Esophagus mucosa (tissue), 1 donor: Measurements from ENCODE around the gene IGLL1. TPM values are rescaled to one million over a fixed set of nuclear protein-coding genes. Genes with fewer than 3 reads are reported as not detected.
"Not testable (repeated sequence)": the region's sequence is repeated elsewhere in the genome, so short reads cannot be mapped to it uniquely, and the experiment has no call there.

Experiments used
- ATAC-seq: fragments of 200-7000 bp; cut with Tn5 transposase; one replicate; pipeline ENCODE4 v1.9.1; 2020
- total RNA-seq: library from RNA; stranded (reverse); gene quantifications from one replicate; pipeline ENCODE4 v1.2.4, GENCODE V29; 2023
- donor health status: DM: yes; HTN: yes; CAD: no.

Gene IGLL1
- total RNA-seq, 1 donor from 2014 or later: not detected

DNA sequence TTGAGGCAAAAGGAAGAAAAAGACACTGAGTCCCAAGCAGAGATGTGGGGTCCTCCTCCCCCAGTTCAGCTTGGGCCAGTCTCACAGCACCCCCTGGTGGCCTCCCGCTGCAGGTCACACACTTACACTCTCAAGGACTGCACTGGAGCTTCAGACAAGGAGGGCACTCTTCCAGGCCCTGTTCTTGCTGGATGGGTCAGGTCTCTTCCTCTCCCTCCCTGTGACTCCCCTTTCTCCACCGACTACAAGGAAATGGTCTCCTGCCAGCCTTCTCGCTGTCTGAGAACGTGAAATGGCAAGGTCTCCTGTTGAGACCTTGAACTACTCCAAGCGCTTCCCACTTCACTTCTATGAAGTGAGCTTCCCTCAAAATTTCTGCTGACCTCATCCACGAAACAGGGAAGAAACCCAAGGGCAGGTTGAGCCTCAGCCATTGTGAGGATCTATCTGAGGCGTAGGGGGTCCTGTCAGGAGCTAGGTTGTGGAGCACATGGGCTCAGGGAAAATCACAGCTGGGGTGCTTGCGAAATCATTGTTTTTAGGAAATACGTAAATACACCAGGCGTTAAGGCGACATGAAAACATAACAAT lies 11.2 kb upstream of the IGLL1 start:
- no peak for ATAC-seq

DNA sequence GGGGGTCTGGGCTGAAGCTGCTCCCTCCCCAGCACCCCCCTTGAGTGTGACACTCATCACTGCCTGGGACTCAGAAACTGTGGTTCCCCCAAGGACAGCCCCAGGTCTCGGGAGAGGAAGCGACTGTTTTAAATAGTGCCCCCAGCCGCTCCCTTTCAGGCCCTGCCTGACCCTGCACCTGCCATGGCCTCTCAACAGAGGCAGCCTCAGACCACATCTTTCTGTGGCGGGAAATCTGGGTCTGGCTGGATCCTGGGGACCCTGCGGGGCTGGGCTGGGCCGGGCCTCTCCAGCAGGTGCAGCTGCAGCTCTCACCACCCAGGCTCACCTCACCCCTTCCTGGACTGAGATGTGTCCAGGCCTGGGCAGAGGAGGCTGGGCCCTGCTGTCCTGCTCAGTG lies 3.7 kb upstream of the IGLL1 start:
- ATAC-seq: peak; percentile 13

DNA sequence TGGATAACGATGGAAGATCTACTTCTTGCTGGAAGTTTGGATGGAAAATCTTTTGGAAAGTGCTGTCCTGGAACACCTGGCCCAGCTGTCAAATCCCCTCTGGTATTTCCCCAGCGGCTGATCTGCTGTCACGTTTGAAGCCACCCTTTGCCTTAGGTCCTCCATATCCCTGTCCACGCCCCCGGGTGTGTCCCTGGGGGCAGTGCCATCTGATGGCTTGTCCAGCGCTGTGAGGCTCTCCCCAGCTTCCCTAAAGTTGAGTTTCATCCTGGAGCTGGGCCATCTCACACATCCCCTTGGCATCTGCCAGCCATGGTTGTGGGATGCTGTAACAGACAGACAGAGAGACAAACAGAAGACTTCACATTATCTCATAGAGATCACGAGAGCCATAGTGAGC lies 3.1 kb upstream of the IGLL1 start:
- ATAC-seq: no peak

DNA sequence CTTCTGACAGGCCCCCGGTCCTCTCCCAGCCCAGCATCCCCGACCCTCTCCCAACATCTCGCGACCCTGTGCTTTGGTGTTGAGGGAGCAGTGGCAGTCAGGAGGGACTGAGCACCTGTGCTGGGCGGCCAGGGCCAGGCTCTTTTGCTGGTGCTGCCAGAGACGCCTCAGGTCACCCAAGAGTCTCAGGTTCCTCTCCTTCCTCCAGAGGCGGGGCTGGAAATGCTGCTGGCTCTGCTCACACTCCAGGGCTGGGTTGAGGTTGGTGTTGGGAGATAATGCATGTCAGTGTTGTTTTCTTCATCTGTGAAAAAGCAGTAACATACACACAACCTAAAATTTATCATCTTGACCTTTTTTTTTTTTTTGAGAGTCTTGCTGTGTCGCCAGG lies 1.2 kb upstream of the IGLL1 start:
- ATAC-seq: no peak

DNA sequence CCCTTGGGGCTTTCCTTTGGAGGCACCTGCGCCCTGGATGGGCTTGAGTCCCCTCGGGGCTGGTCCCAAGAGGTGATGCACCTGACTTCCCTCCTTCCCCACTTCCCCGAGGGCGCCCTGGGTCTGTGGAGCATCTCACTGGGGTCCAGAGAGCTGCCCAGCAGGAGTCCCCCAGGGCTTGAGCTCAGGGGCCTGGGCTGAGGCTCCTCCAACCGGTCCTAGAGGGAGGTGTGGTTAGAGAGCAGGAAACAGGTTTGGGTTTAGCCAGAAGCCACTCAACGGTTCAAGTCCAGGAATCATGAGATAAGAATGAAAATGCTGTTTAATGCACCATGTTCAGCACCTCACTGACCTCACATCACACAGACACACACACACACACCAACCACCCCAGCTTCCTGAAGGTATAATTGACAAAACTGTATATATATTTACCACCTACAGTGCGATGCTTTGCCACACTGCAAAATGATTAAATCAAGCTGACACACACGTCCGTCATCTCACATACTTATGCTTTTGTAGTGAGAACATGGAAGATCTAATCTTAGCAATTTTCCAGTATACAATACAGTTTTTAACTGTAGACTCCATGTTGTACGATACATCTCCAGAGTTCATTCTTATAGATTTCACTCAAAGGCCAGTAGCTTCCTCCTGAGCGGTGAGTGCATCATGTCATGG lies 628 bp upstream of the IGLL1 start:
- ATAC-seq: no peak

DNA sequence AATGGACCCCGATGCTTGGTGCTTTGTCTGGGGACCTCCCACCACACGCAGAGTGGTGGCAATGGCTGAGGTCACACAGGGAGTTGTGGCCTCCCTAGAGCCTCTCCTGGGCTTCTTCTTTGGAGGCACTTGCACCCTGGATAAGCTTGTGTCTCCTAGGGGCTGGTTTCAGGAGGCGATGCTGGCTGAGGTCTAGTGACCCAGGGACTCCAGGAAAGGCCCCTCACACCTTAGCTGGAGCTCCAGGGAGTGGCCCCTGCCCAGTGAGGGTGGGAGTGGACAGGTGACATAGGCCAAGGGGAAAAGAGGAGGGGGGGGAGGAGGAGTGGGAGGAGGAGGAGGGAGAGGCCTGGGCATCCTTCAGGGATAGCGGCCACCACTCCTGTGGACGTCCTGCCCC lies 810 bp downstream of the IGLL1 start:
- ATAC-seq: no peak

DNA sequence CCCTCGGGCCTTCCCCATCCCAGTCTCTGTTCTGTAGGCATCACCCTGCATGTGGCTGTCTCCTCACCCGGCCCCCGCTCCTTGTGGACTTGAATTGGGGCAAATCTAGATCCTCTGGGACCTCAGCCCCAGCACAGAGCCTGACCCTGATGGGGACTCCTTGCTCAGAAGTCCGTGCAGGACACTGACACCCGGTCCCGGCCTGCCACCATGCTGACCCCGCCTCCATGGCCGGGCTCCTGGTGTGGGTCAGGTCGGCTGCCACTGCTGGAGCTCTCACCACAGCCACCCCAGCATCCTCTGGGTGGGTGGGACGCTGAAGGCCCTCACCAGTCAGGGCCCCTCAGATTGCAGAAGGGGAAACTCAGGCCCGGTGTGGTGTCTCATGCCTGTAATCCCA lies 1.8 kb downstream of the IGLL1 start:
- ATAC-seq: no peak

DNA sequence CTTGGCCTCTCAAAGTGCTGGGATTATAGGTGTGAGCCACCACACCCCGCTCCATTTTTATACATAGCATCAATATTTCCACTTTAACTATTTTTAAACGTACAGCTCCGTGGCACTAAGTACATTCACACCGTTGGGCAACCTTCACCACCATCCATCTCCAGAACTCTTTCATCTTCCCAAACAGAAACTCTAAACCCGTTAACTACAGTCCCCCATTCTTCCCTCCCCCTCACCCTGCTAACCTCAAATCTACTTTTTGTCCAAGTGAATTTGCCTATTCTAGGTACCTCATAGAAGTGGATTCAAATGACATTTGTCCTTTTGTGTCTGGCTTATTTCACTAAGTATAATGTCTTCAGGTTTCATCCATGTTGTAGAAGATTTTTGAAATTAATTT lies 3.4 kb downstream of the IGLL1 start:
- no peak for ATAC-seq

DNA sequence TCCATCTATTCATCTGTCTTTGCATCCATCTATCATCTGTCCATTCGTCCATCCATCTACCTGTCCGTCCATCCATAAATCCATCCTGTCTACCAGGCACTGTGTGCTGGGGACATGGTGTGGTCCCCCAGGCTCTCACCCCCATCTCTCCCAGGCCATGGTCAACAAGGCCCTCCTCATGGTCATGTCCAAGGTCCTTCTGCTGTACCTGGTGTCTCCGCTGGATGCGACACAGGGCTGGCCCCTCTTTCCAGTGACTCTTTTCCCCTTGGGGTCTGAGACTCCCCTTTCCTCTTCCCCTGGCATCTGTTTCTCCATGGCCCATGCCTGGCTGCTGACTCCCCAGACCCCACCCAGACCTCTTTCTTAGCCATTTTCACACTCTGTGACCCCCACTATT lies 4.5 kb downstream of the IGLL1 start:
- ATAC-seq: no peak

DNA sequence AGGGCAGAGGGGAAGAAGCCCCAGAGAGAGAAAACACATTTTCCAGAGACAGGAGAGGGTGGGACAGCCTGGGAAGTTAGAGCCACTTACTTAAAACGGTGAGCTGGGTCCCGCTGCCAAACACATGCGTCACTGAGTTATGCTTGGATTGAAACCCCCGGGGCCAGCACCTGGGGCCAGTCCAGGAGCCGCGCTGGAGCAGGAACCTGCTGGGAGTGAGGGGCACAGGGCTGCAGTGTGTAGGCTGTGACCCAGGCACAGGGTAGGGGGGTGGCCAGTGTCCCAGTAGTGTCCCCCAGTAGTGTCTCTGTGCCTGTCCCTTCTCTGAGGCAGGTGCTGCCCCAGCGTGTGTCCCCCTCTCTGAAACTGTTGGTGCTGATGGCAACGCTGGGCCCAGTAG lies 5.2 kb downstream of the IGLL1 start:
- ATAC-seq: peak; percentile 27

DNA sequence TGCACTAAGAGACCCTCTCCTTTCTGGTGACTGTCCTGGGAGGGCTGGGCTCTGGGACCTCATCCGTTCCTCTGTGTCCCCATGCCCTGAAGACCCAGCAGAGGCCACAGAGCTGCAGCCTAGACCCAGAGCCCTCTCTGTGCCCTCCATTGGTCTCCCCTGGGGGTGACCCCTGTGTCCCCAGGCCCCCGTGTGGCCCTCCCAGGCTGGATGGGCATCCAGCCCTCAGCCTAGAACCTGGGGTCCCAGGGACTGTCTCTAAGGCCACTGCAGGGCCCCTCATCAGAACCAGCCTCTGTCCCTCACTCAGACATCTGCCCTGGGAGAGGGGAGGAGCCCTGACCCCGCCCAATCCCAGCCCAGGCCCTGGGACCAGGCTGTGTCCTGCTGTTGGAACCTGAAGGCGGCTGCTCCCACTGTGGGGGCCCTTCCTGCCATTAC lies 5.7 kb downstream of the IGLL1 start:
- no peak for ATAC-seq

DNA sequence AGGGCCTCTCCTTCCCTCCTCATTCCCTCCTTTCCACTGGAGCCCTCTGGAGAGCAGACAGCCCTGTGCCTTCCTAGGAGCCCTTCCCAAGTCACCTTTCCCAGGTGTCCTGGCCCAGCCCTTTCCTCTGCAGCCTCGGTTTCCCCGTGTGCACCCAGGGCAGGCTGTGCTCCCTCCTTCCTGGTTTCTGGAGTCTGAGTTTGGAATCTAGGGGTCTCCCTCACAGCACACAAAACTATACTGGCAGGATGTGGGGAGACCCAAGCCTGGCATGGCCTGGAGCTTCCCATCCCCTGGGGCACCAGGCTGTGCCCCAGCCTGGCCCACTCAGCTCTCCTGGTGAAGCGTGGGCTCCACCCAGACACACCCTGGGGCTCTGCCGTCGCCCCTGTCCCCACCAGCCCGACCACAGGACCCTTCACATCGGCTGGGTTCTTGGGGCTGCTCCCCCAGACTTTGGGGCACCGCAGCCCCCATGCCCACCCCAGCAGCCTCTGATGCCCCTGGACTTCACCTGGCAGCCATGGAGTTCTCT lies 6.3 kb downstream of the IGLL1 start:
- ATAC-seq: not testable (repeated sequence)

DNA sequence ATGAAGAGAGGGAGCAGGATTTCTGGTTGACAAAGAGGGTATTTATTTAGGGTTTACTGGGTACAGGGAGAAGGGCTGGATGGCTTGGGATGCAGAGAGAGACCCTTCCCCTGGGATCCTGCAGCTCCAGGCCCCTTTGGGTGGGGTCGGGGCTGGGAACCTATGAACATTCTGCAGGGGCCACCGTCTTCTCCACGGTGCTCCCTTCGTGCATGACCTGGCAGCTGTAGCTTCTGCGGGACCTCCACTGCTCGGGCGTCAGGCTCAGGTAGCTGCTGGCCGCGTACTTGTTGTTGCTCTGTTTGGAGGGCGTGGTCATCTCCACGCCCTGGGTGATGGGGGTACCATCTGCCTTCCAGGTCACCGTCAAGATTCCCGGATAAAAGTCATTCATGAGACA lies 7.0 kb downstream of the IGLL1 start:
- ATAC-seq: not testable (repeated sequence)

DNA sequence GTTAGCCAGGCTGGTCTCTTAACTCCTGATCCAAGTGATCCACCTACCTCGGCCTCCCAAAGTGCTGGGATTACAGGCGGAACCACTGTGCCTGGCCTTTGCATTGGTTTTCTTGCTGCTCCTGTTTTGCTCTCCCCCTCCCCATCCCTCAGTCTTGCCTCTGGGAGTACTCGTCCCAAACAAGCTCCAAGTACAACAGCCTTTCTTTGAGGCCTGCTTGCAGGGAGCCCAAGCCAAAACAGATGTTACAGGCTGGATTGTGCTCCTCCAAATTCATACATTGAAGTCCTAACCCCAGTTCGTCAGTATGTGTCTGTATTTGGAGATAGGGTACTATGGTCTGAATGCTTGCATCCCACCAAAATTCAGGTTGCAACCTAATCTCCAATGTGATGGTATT lies 8.6 kb downstream of the IGLL1 start:
- no peak for ATAC-seq

DNA sequence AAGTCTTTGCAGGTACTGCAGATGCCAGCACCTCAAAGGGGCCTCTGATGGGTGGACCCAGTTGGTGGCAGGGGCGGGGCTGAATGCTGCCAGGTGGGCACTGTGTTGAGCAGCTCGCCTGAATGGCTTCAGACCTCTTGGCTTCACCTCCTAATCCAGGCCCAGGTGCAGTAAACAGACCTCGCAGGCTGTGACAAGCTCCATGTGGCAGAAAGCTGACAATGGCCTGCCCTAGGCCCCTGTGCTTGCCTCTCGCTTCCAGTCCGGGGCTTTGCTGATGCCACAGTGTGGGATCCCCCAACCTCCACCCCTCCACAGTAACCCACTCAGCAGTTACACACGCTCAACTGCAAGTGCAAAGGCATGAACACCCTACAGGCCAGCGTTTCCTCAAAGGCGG lies 9.4 kb downstream of the IGLL1 start:
- no peak for ATAC-seq

DNA sequence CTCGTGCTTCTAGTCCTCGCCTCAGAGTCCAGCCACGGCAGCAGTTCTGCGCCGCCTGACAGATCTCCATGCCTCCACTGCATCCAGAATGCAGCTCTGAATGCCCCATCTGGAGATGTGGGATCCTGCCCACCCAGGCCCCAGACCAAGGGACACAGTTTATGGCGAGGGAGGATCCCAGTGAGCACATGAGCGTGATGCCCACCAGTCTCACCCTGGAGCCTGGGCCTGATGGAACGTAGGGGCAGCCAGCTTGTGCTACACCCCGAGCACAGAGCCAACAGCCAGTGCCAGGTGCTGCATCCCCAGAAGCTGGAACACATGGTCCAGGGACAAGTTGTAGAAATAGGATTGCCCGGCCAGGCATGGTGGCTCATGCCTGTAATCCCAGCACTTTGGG lies 10.4 kb downstream of the IGLL1 start:
- ATAC-seq: no peak

DNA sequence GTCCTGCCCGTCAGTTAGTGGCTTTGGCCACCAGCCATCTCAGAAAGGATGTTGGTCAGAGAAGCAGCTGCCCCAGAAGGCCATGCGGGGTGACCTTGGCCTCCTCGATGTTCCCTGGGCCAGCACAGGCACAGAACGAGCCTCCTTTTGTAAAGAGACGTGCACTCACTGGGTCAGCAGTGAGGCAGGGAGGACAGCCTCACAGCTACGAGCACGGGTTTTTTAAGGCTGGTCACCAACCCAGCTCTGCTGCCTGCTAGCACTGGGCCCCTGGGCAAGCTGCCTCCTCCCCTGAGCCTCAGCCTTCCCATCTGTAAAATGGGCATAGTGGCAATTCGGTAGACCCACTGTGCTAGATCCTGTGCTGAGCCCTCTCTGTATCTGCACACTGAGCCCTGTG lies 10.8 kb downstream of the IGLL1 start:
- no peak for ATAC-seq

DNA sequence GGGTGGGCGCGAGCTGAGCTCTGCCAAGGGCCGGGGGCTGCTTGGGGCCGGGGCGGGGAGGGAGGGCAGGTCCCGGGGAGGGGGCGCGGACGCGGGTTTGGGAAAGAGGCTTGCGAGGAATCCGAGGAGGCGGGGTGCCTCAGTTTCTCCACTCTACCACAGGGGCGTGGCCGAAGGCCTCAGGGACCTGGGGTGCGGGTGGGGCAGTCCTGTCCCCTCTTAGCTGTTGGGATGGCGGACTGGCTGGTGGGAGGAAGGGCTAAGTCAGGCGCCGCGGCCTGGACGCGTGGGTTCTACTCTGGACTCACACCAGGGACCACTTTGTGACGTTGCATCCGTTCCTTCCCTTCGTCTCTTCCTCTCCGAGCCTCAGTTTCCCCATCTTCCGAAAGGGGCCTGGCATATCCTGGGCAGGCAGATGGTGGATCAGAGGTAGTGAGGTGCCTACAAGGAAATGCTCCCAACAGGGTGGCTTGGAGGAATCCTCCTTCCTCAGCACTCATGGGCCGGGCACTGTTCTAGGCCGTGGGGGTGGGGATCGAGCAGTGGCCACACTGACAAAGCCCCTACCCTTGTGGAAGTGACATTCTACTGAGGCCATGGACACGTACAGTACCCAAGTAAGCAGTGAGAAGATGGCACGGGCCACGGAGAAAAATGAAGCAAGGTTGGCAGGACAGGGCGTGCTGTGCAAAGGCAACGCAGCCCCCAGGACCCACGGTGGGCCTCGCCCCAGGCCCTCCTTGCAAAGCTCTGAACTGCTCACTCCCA lies 13.2 kb downstream of the IGLL1 start:
- no peak for ATAC-seq

DNA sequence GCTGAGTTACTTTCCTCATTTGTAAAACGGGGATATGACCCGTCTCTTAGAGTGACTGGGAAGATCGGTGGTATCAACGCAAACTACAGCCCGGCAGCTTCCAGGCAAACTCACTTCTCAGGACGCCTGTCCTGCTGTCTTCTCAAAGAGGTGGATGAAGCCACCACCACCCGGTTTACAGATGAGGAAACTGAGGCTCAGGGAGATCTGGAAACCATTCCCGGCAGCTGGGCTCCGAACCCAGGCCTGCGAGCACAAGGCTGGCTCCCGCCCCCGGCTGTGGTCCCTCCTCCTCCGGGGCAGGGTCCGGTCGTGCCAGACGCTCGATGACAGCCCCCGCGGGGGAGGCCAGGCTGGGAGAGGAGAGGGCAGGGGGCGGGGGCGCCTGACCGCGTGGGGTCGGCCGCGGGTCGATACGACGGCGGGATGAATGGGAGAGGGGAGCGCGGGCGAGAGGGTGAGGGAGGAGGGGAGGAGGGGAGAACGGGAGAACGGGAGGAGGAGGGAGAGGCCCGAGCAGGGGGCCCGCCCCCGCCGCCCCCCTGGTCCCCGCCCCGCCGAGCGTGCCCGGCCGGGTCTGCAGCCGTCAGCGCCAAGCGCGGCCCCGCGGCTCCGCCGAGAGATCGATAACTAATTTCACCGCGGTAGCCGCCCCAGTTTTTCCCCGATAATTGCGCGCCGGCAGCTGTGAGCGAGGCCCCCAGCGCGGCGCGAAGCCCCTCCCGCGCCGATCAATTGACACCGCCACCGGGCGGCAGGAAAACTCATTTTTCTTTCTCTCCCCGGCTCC lies 14.0 kb downstream of the IGLL1 start:
- ATAC-seq: no peak

DNA sequence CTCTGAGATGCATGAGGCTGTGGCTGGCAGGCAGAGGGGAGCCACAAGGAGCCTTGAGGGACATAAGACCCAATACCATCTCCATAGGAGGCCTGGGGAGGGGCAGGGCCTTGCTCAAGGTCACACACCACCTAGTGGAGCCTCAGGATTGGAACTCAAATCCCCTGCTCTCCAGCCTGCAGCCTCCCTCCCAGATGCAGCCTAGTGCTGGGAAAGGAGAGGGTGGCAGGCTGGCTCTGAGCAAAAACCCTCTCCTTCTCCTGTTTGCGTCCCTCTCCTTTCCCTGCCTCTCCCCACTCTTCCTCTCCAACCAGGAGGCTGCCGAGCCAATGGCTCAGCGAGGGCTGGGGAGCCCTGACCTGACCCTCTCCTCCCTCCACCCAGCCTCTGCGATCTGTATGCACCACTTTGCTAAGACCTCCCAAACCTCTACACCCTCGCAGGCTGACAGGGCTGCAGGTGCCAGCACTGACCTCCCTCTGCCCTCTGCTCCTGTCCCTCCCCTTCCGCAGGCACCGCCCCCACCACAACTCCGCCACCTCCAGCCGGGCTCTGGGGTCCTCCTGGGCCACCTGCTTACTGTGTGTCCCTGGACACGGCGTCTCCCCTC lies 14.7 kb downstream of the IGLL1 start:
- ATAC-seq: peak; percentile 30

DNA sequence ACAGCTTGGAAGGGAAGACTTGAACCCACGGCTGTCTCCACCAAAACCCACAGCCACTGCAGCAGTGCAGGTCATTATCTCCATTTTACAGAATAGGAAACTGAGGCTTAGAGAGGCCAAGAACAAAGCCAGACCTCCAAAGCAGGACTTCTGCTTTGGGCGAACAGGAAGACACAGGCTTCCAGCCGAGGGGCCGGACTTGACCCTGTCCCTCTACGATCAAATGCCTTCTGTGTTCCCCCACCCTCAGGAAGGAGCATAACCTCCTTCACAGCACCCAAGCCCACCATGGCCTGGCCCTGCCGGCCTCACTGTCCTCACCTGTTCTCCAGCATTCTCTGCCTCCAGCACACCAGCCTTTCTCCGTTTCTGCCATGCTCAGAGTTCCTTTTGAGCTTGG lies 15.8 kb downstream of the IGLL1 start:
- ATAC-seq: no peak

DNA sequence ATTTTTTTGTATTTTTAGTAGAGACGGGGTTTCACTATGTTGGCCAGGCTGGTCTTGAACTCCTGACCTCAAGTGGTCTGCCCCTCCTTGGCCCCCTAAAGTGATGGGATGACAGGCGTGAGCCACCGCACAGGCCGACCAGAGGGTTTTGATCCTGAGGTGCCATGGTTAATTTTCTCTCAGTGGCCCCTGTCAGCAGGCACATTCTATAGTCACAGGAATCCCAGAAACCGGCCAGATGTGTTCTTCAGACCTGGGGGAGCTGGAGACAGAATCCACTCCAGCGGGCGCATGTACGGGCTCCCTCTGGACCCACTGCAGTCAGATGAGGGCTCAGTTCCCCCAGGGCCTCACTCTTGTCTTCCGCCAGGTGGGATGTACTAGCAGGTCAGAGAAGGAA lies 17.0 kb downstream of the IGLL1 start:
- no peak for ATAC-seq

DNA sequence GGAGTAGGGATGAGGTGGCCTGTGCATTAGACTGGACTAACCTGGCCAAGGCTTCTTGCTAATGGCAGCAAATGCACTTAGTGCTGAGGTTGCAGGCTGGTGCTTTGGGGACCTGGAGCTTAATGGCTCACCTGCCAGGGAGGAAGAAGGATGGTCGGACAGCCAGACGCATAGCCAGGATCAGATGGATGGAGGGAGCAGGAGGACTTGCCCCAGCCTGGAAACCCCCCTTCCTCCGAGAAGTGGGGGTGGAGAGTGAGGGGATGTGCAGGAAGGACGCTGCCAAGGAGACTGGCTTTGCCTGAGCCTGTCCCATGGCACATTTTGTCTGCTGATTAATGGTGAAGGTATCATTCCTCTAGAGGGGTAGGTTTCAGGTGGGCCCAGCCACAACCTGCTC lies 17.9 kb downstream of the IGLL1 start:
- no peak for ATAC-seq
